ENCODE results near the gene GLRA2. TPM values are rescaled to one million over a fixed set of nuclear protein-coding genes. Genes with fewer than 3 reads are reported as not detected.

The GLRA2 gene
- polyA plus RNA-seq, 1 of the 3 experiments (the other 2 are of a cell fraction), result not detected

GRCh38 chrX:14672611-14673172 is 143.4 kb downstream of the GLRA2 start:
- CTCF ChIA-PET, result no interaction called here
- Histone ChIP-seq H3K27me3 (ENCODE audit: insufficient read depth) (no peaks in the 10 kb centered on the region), H3K4me1 (ENCODE audit: control insufficient read depth in 1 of 2, insufficient read depth in 2 of 2, low read depth in 1 of 2, low read length in 1 of 2) (no peaks in the 10 kb centered on the region), H3K9ac (no peak overlapping the region), H4K20me1 (ENCODE audit: insufficient read depth) (no peaks in the 10 kb centered on the region), H3K9me2 (no peaks in the 10 kb centered on the region), H3K4me3 (ENCODE audit: low read depth in 2 of 2, low read length in 1 of 2) (no peak overlapping the region), H3K36me3 (replicated peaks in 1 of 2; ENCODE audit: control insufficient read depth in 1 of 2, insufficient read depth in 2 of 2, low read length in 1 of 2) (no peaks in the 10 kb centered on the region), H3K27ac (ENCODE audit: low read depth in 2 of 2, low read length in 1 of 2) (no peak overlapping the region), H3F3A (replicated peaks; ENCODE audit: insufficient read depth) (no peaks in the 10 kb centered on the region), H3K79me2 (ENCODE audit: insufficient read depth) (no peaks in the 10 kb centered on the region), H3K4me2 (no peak overlapping the region), H2AFZ (ENCODE audit: low read depth) (no peak overlapping the region), H3K9me3 (no peaks in the 10 kb centered on the region)
- POLR2A ChIA-PET, result no interaction called here
- 47% methylated on average over 5 of the region's 5 CpGs for WGBS (ENCODE audit: low lambda C conversion rate)
- TF ChIP-seq MXI1 (IDR thresholded peaks at IDR 0.05; ENCODE audit: low read depth, low read length) (no peak), FOXJ3 (CRISPR knock-in tag; IDR thresholded peaks at IDR 0.05) (no peak), FOXM1 (IDR thresholded peaks at IDR 0.05; ENCODE audit: low read depth) (no peak), RFX5 (IDR thresholded peaks at IDR 0.05; ENCODE audit: low read length) (no peak), RCOR1 (IDR thresholded peaks at IDR 0.05; ENCODE audit: low read length) (no peak), RAD21 (IDR thresholded peaks at IDR 0.05; ENCODE audit: low read length) (no peak), USF2 (IDR thresholded peaks at IDR 0.05; ENCODE audit: borderline replicate concordance, low read depth, low read length) (no peak), SMC3 (IDR thresholded peaks at IDR 0.05; ENCODE audit: low read depth, low read length) (no peak)
- TF ChIP-seq, protein P1, sequence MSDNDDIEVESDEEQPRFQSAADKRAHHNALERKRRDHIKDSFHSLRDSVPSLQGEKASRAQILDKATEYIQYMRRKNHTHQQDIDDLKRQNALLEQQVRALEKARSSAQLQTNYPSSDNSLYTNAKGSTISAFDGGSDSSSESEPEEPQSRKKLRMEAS (IDR thresholded peaks at IDR 0.05; ENCODE audit: low read depth), result no peak
- DNase-seq, result no peak

DNA sequence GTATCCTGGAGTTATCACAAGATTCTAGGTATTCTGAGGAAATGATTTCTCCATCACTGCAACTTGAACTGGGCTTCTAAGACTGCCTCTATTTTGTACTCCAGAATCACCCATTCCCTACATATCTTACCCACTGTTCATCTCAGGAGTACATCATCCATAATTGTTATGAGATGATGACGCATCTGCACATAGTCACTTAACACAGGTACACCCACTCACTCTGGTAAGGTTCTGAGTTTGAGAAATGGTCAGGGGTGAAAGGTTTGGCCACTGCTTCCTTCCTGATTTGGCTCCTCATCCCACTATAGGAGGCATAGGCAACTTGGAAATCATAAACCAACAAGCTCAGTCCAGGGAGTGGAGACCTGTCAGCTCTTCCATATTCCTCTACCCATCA is 143.9 kb downstream of the GLRA2 start:
- POLR2A ChIA-PET, result no interaction called here
- CTCF ChIA-PET, result no interaction called here
- Histone ChIP-seq H2AFZ (ENCODE audit: low read depth) (no peak overlapping the region), H3K79me2 (ENCODE audit: insufficient read depth) (no peaks in the 10 kb centered on the region), H3K9me2 (no peaks in the 10 kb centered on the region), H4K20me1 (ENCODE audit: insufficient read depth) (no peaks in the 10 kb centered on the region), H3K4me1 (ENCODE audit: control insufficient read depth in 1 of 2, insufficient read depth in 2 of 2, low read depth in 1 of 2, low read length in 1 of 2) (no peaks in the 10 kb centered on the region), H3K4me3 (ENCODE audit: low read depth in 2 of 2, low read length in 1 of 2) (no peak overlapping the region), H3K27me3 (ENCODE audit: insufficient read depth) (no peaks in the 10 kb centered on the region), H3F3A (replicated peaks; ENCODE audit: insufficient read depth) (no peaks in the 10 kb centered on the region), H3K4me2 (no peak overlapping the region), H3K36me3 (replicated peaks in 1 of 2; ENCODE audit: control insufficient read depth in 1 of 2, insufficient read depth in 2 of 2, low read length in 1 of 2) (no peaks in the 10 kb centered on the region), H3K27ac (ENCODE audit: low read depth in 2 of 2, low read length in 1 of 2) (no peak overlapping the region), H3K9me3 (no peaks in the 10 kb centered on the region), H3K9ac (no peak overlapping the region)
- no peak for DNase-seq
- 36% methylated on average over 1 of the region's 1 CpG for WGBS (ENCODE audit: low lambda C conversion rate)
- TF ChIP-seq GABPA (IDR thresholded peaks at IDR 0.05; ENCODE audit: low read depth) (no peak), FOXJ3 (CRISPR knock-in tag; IDR thresholded peaks at IDR 0.05) (no peak), ELF1 (IDR thresholded peaks at IDR 0.05) (no peak), EP300 (IDR thresholded peaks at IDR 0.05; ENCODE audit: borderline replicate concordance in 1 of 2, low read depth in 1 of 2, low read length in 1 of 2) (no peak), JUND (IDR thresholded peaks at IDR 0.05) (no peak), YY1 (IDR thresholded peaks at IDR 0.05; ENCODE audit: low read depth) (no peak), MXI1 (IDR thresholded peaks at IDR 0.05; ENCODE audit: low read depth, low read length) (no peak), SMC3 (IDR thresholded peaks at IDR 0.05; ENCODE audit: low read depth, low read length) (no peak), FOSL2 (IDR thresholded peaks at IDR 0.05; ENCODE audit: borderline replicate concordance, low read depth) (no peak)
- TF ChIP-seq, protein P2, sequence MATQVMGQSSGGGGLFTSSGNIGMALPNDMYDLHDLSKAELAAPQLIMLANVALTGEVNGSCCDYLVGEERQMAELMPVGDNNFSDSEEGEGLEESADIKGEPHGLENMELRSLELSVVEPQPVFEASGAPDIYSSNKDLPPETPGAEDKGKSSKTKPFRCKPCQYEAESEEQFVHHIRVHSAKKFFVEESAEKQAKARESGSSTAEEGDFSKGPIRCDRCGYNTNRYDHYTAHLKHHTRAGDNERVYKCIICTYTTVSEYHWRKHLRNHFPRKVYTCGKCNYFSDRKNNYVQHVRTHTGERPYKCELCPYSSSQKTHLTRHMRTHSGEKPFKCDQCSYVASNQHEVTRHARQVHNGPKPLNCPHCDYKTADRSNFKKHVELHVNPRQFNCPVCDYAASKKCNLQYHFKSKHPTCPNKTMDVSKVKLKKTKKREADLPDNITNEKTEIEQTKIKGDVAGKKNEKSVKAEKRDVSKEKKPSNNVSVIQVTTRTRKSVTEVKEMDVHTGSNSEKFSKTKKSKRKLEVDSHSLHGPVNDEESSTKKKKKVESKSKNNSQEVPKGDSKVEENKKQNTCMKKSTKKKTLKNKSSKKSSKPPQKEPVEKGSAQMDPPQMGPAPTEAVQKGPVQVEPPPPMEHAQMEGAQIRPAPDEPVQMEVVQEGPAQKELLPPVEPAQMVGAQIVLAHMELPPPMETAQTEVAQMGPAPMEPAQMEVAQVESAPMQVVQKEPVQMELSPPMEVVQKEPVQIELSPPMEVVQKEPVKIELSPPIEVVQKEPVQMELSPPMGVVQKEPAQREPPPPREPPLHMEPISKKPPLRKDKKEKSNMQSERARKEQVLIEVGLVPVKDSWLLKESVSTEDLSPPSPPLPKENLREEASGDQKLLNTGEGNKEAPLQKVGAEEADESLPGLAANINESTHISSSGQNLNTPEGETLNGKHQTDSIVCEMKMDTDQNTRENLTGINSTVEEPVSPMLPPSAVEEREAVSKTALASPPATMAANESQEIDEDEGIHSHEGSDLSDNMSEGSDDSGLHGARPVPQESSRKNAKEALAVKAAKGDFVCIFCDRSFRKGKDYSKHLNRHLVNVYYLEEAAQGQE (IDR thresholded peaks at IDR 0.05; ENCODE audit: low read depth, low read length), result no peak
- TF ChIP-seq, protein P3, sequence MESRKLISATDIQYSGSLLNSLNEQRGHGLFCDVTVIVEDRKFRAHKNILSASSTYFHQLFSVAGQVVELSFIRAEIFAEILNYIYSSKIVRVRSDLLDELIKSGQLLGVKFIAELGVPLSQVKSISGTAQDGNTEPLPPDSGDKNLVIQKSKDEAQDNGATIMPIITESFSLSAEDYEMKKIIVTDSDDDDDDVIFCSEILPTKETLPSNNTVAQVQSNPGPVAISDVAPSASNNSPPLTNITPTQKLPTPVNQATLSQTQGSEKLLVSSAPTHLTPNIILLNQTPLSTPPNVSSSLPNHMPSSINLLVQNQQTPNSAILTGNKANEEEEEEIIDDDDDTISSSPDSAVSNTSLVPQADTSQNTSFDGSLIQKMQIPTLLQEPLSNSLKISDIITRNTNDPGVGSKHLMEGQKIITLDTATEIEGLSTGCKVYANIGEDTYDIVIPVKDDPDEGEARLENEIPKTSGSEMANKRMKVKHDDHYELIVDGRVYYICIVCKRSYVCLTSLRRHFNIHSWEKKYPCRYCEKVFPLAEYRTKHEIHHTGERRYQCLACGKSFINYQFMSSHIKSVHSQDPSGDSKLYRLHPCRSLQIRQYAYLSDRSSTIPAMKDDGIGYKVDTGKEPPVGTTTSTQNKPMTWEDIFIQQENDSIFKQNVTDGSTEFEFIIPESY (IDR thresholded peaks at IDR 0.05; ENCODE audit: borderline replicate concordance, low read depth), result no peak
- TF ChIP-seq, protein P1 (IDR thresholded peaks at IDR 0.05; ENCODE audit: low read depth), result no peak
- TF ChIP-seq, protein P4, sequence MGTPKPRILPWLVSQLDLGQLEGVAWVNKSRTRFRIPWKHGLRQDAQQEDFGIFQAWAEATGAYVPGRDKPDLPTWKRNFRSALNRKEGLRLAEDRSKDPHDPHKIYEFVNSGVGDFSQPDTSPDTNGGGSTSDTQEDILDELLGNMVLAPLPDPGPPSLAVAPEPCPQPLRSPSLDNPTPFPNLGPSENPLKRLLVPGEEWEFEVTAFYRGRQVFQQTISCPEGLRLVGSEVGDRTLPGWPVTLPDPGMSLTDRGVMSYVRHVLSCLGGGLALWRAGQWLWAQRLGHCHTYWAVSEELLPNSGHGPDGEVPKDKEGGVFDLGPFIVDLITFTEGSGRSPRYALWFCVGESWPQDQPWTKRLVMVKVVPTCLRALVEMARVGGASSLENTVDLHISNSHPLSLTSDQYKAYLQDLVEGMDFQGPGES (IDR thresholded peaks at IDR 0.05; ENCODE audit: low read depth, low read length), result no peak
- TF ChIP-seq, protein P5, sequence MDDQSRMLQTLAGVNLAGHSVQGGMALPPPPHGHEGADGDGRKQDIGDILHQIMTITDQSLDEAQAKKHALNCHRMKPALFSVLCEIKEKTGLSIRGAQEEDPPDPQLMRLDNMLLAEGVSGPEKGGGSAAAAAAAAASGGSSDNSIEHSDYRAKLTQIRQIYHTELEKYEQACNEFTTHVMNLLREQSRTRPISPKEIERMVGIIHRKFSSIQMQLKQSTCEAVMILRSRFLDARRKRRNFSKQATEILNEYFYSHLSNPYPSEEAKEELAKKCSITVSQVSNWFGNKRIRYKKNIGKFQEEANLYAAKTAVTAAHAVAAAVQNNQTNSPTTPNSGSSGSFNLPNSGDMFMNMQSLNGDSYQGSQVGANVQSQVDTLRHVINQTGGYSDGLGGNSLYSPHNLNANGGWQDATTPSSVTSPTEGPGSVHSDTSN (IDR thresholded peaks at IDR 0.05), result no peak
